Measurements from ENCODE around the gene RPLP2.

DNA sequence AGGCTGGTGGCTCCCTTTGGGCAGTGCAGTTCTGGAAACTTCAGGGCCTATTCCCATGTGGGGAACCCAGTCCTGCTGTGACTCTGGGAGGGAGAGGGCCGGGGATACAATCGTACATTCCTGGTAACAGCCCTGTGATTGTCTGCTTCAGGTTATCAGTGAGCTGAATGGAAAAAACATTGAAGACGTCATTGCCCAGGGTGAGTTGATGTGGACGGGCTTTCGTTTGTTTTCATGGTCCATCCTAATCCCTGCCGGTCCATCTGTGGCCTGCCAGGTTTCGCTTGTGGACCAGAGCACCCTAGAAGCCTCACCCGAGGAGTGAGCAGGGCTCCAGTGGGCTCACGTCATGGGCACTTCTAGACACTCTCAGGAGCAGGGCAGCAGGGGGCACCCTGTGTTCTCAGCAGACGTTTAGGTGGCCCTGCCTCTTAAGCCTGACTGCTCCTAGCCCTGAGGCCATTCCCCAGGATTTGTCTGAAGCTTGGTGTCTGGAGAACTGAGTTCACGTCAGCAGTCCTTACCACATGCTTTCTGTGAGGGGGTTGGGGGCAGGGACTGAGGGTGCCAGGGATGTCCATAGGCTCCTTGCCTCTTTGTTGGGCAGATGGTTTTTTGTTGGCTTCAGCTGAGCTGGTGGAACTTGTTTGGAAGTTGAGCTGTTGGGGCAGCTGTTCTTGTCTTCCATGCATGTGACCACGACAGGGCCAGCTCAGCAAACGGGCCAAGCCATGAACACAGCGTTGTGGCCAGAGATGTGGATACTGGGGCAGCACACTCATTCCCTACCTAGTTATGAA lies 1.9 kb downstream of the RPLP2 start:
- TF ChIP-seq, protein P1, sequence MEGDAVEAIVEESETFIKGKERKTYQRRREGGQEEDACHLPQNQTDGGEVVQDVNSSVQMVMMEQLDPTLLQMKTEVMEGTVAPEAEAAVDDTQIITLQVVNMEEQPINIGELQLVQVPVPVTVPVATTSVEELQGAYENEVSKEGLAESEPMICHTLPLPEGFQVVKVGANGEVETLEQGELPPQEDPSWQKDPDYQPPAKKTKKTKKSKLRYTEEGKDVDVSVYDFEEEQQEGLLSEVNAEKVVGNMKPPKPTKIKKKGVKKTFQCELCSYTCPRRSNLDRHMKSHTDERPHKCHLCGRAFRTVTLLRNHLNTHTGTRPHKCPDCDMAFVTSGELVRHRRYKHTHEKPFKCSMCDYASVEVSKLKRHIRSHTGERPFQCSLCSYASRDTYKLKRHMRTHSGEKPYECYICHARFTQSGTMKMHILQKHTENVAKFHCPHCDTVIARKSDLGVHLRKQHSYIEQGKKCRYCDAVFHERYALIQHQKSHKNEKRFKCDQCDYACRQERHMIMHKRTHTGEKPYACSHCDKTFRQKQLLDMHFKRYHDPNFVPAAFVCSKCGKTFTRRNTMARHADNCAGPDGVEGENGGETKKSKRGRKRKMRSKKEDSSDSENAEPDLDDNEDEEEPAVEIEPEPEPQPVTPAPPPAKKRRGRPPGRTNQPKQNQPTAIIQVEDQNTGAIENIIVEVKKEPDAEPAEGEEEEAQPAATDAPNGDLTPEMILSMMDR (IDR thresholded peaks at IDR 0.05), result no peak
- no peak for TF ChIP-seq POLR2AphosphoS5 (IDR thresholded peaks at IDR 0.05)
- no peak for TF ChIP-seq EP300 (IDR thresholded peaks at IDR 0.05)
- no peak for TF ChIP-seq POLR2A (IDR thresholded peaks at IDR 0.05)
